ENCODE data around the gene WIPF2. TPM values are rescaled to one million over a fixed set of nuclear protein-coding genes. Genes with fewer than 3 reads are reported as not detected.

WIPF2 gene
- total RNA-seq, 1 experiment from 2014 or later, result 23.0 TPM

GRCh38 chr17:40287494-40288369 lies 68.6 kb downstream of the WIPF2 start, which contains the start of gene CDC6 (continued):
- peak; percentile 82; the same call in 1 of the 2 replicates for TF ChIP-seq ZNF281 (CRISPR knock-in tag; IDR thresholded peaks at IDR 0.05)
- TF ChIP-seq SOX15 (CRISPR knock-in tag; IDR thresholded peaks at IDR 0.05), result no peak
- peak; percentile 81; the same call in 1 of the 2 replicates for TF ChIP-seq ZBTB43 (CRISPR knock-in tag; IDR thresholded peaks at IDR 0.05)
- no peak for TF ChIP-seq NR3C1 (CRISPR knock-in tag; conservative IDR thresholded peaks at IDR 0.05; ENCODE audit: low read depth)
- TF ChIP-seq NR2C2 (CRISPR knock-in tag; IDR thresholded peaks at IDR 0.05), result peak; percentile 60; the same call in 1 of the 2 replicates
- no peak for TF ChIP-seq GTF2I (CRISPR knock-in tag; conservative IDR thresholded peaks at IDR 0.05)
- TF ChIP-seq NR1H2 (CRISPR knock-in tag; IDR thresholded peaks at IDR 0.05), result no peak
- peak; percentile 59 for TF ChIP-seq FOXK1 (CRISPR knock-in tag; IDR thresholded peaks at IDR 0.05)
- TF ChIP-seq, protein P1, sequence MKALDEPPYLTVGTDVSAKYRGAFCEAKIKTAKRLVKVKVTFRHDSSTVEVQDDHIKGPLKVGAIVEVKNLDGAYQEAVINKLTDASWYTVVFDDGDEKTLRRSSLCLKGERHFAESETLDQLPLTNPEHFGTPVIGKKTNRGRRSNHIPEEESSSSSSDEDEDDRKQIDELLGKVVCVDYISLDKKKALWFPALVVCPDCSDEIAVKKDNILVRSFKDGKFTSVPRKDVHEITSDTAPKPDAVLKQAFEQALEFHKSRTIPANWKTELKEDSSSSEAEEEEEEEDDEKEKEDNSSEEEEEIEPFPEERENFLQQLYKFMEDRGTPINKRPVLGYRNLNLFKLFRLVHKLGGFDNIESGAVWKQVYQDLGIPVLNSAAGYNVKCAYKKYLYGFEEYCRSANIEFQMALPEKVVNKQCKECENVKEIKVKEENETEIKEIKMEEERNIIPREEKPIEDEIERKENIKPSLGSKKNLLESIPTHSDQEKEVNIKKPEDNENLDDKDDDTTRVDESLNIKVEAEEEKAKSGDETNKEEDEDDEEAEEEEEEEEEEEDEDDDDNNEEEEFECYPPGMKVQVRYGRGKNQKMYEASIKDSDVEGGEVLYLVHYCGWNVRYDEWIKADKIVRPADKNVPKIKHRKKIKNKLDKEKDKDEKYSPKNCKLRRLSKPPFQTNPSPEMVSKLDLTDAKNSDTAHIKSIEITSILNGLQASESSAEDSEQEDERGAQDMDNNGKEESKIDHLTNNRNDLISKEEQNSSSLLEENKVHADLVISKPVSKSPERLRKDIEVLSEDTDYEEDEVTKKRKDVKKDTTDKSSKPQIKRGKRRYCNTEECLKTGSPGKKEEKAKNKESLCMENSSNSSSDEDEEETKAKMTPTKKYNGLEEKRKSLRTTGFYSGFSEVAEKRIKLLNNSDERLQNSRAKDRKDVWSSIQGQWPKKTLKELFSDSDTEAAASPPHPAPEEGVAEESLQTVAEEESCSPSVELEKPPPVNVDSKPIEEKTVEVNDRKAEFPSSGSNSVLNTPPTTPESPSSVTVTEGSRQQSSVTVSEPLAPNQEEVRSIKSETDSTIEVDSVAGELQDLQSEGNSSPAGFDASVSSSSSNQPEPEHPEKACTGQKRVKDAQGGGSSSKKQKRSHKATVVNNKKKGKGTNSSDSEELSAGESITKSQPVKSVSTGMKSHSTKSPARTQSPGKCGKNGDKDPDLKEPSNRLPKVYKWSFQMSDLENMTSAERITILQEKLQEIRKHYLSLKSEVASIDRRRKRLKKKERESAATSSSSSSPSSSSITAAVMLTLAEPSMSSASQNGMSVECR (CRISPR knock-in tag; IDR thresholded peaks at IDR 0.05; ENCODE audit: borderline replicate concordance), result peak; percentile 82; the same call in 1 of the 2 replicates
- TF ChIP-seq TEAD1 (CRISPR knock-in tag; IDR thresholded peaks at IDR 0.05), result peak; percentile 66; the same call in 1 of the 2 replicates
- TF ChIP-seq E2F5 (CRISPR knock-in tag; IDR thresholded peaks at IDR 0.05), result peak; percentile 95
- no peak for TF ChIP-seq CBFB (CRISPR knock-in tag; IDR thresholded peaks at IDR 0.05; ENCODE audit: low read depth)
- no peak for TF ChIP-seq CREM (CRISPR knock-in tag; IDR thresholded peaks at IDR 0.05)
- TF ChIP-seq SMAD3 (CRISPR knock-in tag; IDR thresholded peaks at IDR 0.05; ENCODE audit: borderline replicate concordance), result 0 out of 2 replicates have a peak, but pooled peaks have one; percentile 49
- TF ChIP-seq JUN (CRISPR knock-in tag; IDR thresholded peaks at IDR 0.05), result 0 out of 2 replicates have a peak, but pooled peaks have one; percentile 7
- TF ChIP-seq, protein P2, sequence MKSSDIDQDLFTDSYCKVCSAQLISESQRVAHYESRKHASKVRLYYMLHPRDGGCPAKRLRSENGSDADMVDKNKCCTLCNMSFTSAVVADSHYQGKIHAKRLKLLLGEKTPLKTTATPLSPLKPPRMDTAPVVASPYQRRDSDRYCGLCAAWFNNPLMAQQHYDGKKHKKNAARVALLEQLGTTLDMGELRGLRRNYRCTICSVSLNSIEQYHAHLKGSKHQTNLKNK (CRISPR knock-in tag; IDR thresholded peaks at IDR 0.05), result no peak
- peak; percentile 91 for TF ChIP-seq ZNF232 (CRISPR knock-in tag; IDR thresholded peaks at IDR 0.05)
- no peak for TF ChIP-seq NFATC4 (CRISPR knock-in tag; IDR thresholded peaks at IDR 0.05)

All from WTC11 (cell line).